Upper lobe of left lung (tissue), 4 donors: ENCODE measurements around the gene JUNB.

Experiments
- CTCF ChIP-seq, 6 experiments: fragments of 450-650 bp in 4 of 6; fragments of 200-600 bp in 2 of 6; sonication (generic) in 2 of 6; IDR thresholded peaks; one replicate each; pipeline ENCODE4 v1.5.1; 2016 to 2019; ENCODE audit warnings: antibody characterized with exemption in 6 of 6
- EP300 ChIP-seq, 4 donors: sonication (generic); formaldehyde crosslinking; IDR thresholded peaks; one replicate each; pipeline ENCODE4 v1.5.1; 2017; ENCODE audit warnings: antibody characterized with exemption in 4 of 4, control low read depth in 2 of 4
- POLR2A ChIP-seq, 4 donors: fragments of 450-650 bp; IDR thresholded peaks; one replicate each; pipeline ENCODE4 v1.5.1; 2016 to 2017; ENCODE audit warnings: antibody characterized with exemption in 4 of 4, mild to moderate bottlenecking in 2 of 4
- POLR2AphosphoS5 ChIP-seq, 2 donors: sonication (generic); formaldehyde crosslinking; IDR thresholded peaks; one replicate each; pipeline ENCODE4 v1.5.1; 2017; ENCODE audit warnings: antibody characterized with exemption in 2 of 2

GRCh38 chr19:12834566-12834943 lies 43.3 kb downstream of the JUNB start, which contains the start of gene RTBDN:
- TF ChIP-seq POLR2A (IDR thresholded peaks at IDR 0.05) (no peak), CTCF (IDR thresholded peaks at IDR 0.05) (no peak), EP300 (IDR thresholded peaks at IDR 0.05) (no peak), POLR2AphosphoS5 (IDR thresholded peaks at IDR 0.05) (no peak)
